Measurements from ENCODE around the gene ERF.

DNA sequence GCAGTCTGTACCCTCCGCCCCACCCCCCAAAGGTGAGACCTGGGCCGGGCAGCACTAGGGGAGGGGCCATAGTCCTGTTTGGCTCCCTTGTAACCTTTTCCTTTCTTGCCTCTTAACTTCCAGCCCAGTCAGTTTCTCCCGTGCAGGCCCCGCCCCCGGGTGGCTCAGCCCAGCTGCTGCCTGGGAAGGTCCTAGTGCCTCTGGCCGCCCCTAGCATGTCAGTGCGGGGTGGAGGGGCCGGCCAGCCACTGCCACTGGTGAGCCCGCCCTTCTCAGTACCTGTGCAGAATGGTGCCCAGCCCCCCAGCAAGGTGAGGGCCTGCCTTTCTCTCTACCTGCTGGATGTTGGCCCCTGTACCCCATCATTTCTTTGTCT lies 36.5 kb upstream of the ERF start:
- TF ChIP-seq, protein P1, sequence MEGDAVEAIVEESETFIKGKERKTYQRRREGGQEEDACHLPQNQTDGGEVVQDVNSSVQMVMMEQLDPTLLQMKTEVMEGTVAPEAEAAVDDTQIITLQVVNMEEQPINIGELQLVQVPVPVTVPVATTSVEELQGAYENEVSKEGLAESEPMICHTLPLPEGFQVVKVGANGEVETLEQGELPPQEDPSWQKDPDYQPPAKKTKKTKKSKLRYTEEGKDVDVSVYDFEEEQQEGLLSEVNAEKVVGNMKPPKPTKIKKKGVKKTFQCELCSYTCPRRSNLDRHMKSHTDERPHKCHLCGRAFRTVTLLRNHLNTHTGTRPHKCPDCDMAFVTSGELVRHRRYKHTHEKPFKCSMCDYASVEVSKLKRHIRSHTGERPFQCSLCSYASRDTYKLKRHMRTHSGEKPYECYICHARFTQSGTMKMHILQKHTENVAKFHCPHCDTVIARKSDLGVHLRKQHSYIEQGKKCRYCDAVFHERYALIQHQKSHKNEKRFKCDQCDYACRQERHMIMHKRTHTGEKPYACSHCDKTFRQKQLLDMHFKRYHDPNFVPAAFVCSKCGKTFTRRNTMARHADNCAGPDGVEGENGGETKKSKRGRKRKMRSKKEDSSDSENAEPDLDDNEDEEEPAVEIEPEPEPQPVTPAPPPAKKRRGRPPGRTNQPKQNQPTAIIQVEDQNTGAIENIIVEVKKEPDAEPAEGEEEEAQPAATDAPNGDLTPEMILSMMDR (IDR thresholded peaks at IDR 0.05): no peak
- TF ChIP-seq EZH2 (IDR thresholded peaks at IDR 0.05; ENCODE audit: borderline replicate concordance, insufficient read depth, low read depth, low read length, poor library complexity, severe bottlenecking): no peak

All from B cell (primary cell).